ENCODE results near the gene BCLAF3. TPM values are rescaled to one million over a fixed set of nuclear protein-coding genes. Genes with fewer than 3 reads are reported as not detected.

BCLAF3 gene
- total and polyA plus RNA-seq, 2 donors (not counting 3 experiments of a cell fraction or from before 2014, with no cell fraction given): 5.0 to 5.1 TPM

- BruUV-seq (replicated peaks): no TSS peak
- dilution Hi-C loops (cut with MboI; ENCODE audit: extremely low pct_ligation_motif_present, low sequenced_read_pairs): no loop called here
- Histone ChIP-seq H3K9ac (replicated peaks; ENCODE audit: extremely low read depth, insufficient read depth, low read length) (no peak overlapping the region), H3K4me1 (ENCODE audit: control insufficient read depth, extremely low read depth, insufficient read depth, low read length) (peaks cover 3% of the 10 kb centered on the region), H3K4me2 (ENCODE audit: insufficient read depth, low read length) (peak overlapping the region; percentile 3), H3K9me3 (replicated peaks; ENCODE audit: control insufficient read depth, insufficient read depth, low read length) (no peaks in the 10 kb centered on the region), H3K36me3 (ENCODE audit: control insufficient read depth in 2 of 2, extremely low read depth in 1 of 2, insufficient read depth in 2 of 2, low read length in 2 of 2) (no peaks in the 10 kb centered on the region), H3K9me1 (replicated peaks; ENCODE audit: control insufficient read depth, extremely low read depth, insufficient read depth, low read length) (no peaks in the 10 kb centered on the region), H3K79me2 (ENCODE audit: control insufficient read depth, insufficient read depth, low read length) (no peaks in the 10 kb centered on the region), H3K27me3 (ENCODE audit: control insufficient read depth in 2 of 2, insufficient read depth in 2 of 2, low read length in 2 of 2) (no peaks in the 10 kb centered on the region), H3K27ac (ENCODE audit: insufficient read depth, low read depth, low read length) (no peak overlapping the region), H2AFZ (ENCODE audit: low read depth, low read length) (peak overlapping the region; percentile 47), H3K4me3 (replicated peaks in 1 of 3; ENCODE audit: insufficient read depth in 1 of 3, low read depth in 1 of 3, low read length in 3 of 3) (peak overlapping the region in 1 of 3 experiments; percentile 33), H4K20me1 (replicated peaks; ENCODE audit: control insufficient read depth, extremely low read depth, insufficient read depth, low read length) (no peaks in the 10 kb centered on the region)
- no peak for TF ChIP-seq GATA2 (IDR thresholded peaks at IDR 0.05; ENCODE audit: insufficient read depth, insufficient read length, low read depth, low read length)
- TF ChIP-seq FOS (IDR thresholded peaks at IDR 0.05; ENCODE audit: borderline replicate concordance, insufficient read depth, low read length): no peak
- intact Hi-C loops (cut with micrococcal nuclease): loop anchor here (1.0 to 2.0 kb wide), 7 partner anchors 76 to 619 kb away; no protein-coding TSS in a partner anchor
- FAIRE-seq: no peak
- POLR2A ChIA-PET: no interaction called here
- CTCF ChIA-PET: interaction anchor here (1.7 kb wide), 1 partner anchor 86 kb away, joined by 11 read pairs; no protein-coding TSS in a partner anchor
- DNase-seq (ENCODE audit: low read depth, low spot score): no peak
These were observed 473 bp upstream of the BCLAF3 start for GRCh38 chrX:19991350-19991718.

GRCh38 chrX:19990151-19990555 is 708 bp downstream of the BCLAF3 start:
- Histone ChIP-seq H4K20me1 (replicated peaks; ENCODE audit: control insufficient read depth, extremely low read depth, insufficient read depth, low read length) (no peaks in the 10 kb centered on the region), H3K27me3 (ENCODE audit: control insufficient read depth in 2 of 2, insufficient read depth in 2 of 2, low read length in 2 of 2) (no peaks in the 10 kb centered on the region), H3K79me2 (ENCODE audit: control insufficient read depth, insufficient read depth, low read length) (no peaks in the 10 kb centered on the region), H3K36me3 (ENCODE audit: control insufficient read depth in 2 of 2, extremely low read depth in 1 of 2, insufficient read depth in 2 of 2, low read length in 2 of 2) (no peaks in the 10 kb centered on the region), H3K9ac (replicated peaks; ENCODE audit: extremely low read depth, insufficient read depth, low read length) (peak overlapping the region; percentile 47), H3K4me3 (replicated peaks in 1 of 3; ENCODE audit: insufficient read depth in 1 of 3, low read depth in 1 of 3, low read length in 3 of 3) (peak overlapping the region; percentile 60 to 74 (median 65)), H3K27ac (ENCODE audit: insufficient read depth, low read depth, low read length) (no peak overlapping the region), H3K4me2 (ENCODE audit: insufficient read depth, low read length) (peak overlapping the region; percentile 84), H2AFZ (ENCODE audit: low read depth, low read length) (peak overlapping the region; percentile 83), H3K4me1 (ENCODE audit: control insufficient read depth, extremely low read depth, insufficient read depth, low read length) (peaks cover 3% of the 10 kb centered on the region), H3K9me3 (replicated peaks; ENCODE audit: control insufficient read depth, insufficient read depth, low read length) (no peaks in the 10 kb centered on the region), H3K9me1 (replicated peaks; ENCODE audit: control insufficient read depth, extremely low read depth, insufficient read depth, low read length) (no peaks in the 10 kb centered on the region)
- no peak for TF ChIP-seq GATA2 (IDR thresholded peaks at IDR 0.05; ENCODE audit: insufficient read depth, insufficient read length, low read depth, low read length)
- no peak for TF ChIP-seq POLR2AphosphoS5 (IDR thresholded peaks at IDR 0.05; ENCODE audit: insufficient read depth, low read depth, low read length)
- no peak for TF ChIP-seq FOS (IDR thresholded peaks at IDR 0.05; ENCODE audit: borderline replicate concordance, insufficient read depth, low read length)
- no peak for TF ChIP-seq JUN (IDR thresholded peaks at IDR 0.05; ENCODE audit: borderline replicate concordance, insufficient read depth, insufficient read length, low read depth)
- no peak for TF ChIP-seq MYC (IDR thresholded peaks at IDR 0.05; ENCODE audit: low read depth, low read length)
- TF ChIP-seq EZH2 (IDR thresholded peaks at IDR 0.05; ENCODE audit: borderline replicate concordance, low read depth, low read length, severe bottlenecking): no peak
- no peak for TF ChIP-seq POLR2A (IDR thresholded peaks at IDR 0.05; ENCODE audit: low read depth, low read length)
- no peak for TF ChIP-seq MAX (IDR thresholded peaks at IDR 0.05; ENCODE audit: insufficient read depth, insufficient read length)
- no peak for TF ChIP-seq CTCF (IDR thresholded peaks at IDR 0.05; ENCODE audit: extremely low read depth in 1 of 2, insufficient read depth in 1 of 2, low read depth in 1 of 2, low read length in 2 of 2)
- POLR2A ChIA-PET: no interaction called here
- FAIRE-seq (no peak), DNase-seq (ENCODE audit: low read depth, low spot score) (peak; percentile 3)
- dilution Hi-C loops (cut with MboI; ENCODE audit: extremely low pct_ligation_motif_present, low sequenced_read_pairs): no loop called here
- intact Hi-C loops (cut with micrococcal nuclease): loop anchor here (2.0 kb wide), 2 partner anchors 251 to 617 kb away; no protein-coding TSS in a partner anchor
- no TSS peak for BruUV-seq (replicated peaks)
- CTCF ChIA-PET: interaction anchor here (1.2 to 1.7 kb wide), 2 partner anchors 19 to 85 kb away, joined by 3 to 11 read pairs; no protein-coding TSS in a partner anchor
